T-helper 2 cell (primary cell): Measurements from ENCODE around the gene ERC2.

Experiments
- DNase-seq, 5 experiments: peaks; one replicate each; pipeline versions ENCODE4 v3.0.0 to v3.0.0-alpha.2; 2012 to 2022

Gene ERC2

DNA sequence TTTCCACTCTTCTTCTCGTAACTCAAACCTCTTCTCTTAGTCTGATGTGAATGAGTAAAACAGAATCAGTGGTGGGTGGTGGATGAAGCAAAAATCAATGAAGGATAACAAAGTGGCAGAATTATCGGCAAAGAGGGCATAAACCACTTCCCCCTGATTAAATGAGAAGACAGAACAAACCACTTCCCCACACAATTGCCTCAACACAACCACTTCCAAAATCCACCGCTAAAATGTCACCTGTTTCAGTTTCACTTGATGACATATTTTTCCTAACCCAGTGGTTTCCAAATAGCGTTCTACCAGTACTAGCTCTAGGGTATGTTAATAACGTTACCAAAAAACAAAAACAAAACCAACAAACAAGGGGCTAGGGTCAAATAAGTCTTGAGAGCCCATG lies 502.5 kb downstream of the ERC2 start:
- DNase-seq = peak in 1 of 5 experiments; percentile 76

DNA sequence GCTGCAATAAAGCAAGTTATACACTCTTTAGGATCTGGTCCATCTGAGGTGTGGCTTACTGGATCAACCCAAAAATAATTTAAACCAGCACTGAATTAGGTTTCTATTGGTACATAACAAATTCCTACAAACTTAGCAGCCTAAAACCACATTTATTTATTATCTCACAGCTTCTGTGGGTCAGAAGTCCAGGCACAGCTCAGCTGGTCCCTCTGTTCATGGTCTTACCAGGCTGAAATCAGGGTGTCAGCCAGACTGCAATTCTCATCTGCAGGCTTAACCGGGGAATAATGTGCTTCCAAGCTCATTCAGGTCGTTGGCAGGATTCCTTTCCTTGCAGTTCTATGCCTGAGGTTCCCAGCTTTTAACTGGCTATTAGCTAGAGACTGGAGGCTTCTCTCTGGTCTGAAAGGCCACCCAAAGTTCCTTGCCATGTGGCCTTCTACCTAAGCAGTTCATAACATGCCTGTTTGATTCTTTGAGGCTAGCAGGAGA lies 503.7 kb downstream of the ERC2 start:
- no peak for DNase-seq

DNA sequence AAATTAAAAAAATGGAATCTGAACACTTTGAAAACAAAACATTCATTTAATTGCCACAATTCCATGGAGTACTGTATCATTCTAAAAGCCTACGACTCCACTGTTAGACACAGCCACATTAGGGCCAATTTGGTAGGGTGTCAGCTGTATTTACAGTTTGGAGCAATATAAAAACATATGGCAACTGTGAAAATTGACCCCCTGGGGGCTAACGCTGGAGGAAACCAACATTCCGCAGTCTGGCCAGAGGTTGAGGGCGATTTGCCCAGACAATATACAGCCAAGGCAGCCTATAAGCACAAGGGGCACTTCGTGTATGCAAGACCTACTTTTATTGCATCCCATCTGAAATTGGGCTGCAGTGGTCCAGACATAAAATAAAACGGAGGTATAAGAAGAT lies 504.7 kb downstream of the ERC2 start:
- no peak for DNase-seq

DNA sequence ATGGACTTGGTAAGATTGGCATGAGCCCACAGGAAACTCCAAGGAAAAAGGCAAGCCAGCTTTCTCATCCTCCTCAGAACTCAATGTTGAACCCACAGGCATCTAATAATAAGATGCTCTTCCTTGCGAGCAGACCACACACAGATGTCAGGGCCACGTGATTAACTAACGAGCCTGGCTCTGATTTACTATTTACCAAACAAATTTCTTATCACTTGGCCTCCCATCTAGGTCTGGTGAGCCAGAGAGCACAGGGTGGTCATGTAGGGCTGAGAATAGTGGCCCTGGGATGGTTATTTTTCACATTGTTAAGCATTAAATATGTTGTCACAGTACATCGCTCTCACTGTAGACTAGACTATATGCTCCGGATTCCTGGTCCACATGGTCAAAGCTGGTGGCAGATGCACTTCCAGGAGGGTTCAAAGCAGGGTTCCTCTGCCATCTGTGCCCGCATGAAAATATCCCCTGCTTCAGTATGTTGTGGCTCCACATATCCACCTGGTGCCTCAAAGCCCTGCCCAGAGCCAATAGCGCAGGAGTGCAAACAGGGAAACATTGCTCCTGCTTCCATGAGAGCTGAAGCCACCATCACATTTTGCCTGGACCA lies 508.7 kb downstream of the ERC2 start:
- DNase-seq = no peak

DNA sequence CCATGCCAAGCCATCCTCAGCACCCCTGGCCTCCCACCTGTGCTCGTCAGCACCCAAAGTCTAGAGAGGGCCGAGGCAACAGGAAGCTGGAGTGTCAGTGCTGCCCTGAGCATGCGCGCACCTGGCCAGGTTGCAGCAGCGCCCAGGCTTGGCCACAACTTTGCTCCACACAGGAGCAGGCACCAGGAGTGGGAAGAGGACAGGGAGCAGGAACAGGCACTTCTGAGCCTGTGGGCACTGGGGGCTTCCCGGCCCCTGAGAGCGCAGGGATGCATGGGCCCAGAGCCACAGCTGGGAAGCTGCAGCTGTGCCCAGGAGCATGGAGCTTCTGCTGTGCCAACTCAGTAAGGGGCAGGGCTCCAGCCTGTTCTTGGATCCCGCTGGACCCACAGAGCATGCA lies 509.7 kb downstream of the ERC2 start:
- DNase-seq = no peak

DNA sequence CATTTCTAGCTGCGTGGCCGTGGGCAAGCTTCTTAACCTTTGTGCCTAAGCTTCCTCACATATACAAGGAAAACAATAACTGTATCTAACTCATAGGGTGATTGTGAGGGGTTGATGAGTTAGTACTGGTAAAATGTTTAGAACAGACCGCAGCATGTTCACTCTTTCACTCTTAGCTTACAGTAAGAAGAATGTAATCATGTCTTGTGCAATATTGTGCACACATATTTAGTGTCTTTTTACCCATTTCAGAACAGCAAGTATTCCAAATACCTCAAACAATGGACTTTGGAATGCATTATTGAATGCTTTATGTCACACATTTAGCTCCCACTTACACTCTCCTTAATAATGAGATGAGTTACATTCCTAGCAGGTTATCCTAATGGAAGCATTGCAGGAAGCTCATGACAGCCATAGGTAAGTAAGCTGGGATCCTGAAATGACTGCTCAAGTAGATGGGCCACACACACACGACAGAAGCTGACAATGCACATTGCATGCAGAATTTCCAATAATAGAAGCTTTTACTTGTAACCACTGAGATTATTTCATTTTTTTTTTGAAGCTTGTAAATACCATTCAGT lies 512.3 kb downstream of the ERC2 start:
- no peak for DNase-seq

DNA sequence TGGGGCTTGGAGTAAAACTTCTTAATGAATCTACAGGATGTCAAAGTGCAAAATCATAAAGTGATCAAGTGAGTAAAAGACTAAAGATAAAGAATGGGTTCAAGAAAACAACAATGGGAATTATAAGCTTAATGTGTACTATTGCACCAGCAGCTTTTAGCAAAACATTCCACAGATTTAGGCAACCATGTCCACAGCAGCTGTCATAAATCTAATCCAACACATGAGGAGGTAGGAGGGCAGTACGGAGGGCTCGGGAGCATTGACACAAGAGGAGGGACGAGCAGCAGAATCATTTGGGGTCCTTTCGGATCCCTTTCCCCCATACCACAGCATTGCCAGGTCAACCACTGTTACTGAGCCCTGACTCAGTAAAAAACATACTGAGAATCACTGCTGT lies 516.9 kb downstream of the ERC2 start:
- DNase-seq = no peak

DNA sequence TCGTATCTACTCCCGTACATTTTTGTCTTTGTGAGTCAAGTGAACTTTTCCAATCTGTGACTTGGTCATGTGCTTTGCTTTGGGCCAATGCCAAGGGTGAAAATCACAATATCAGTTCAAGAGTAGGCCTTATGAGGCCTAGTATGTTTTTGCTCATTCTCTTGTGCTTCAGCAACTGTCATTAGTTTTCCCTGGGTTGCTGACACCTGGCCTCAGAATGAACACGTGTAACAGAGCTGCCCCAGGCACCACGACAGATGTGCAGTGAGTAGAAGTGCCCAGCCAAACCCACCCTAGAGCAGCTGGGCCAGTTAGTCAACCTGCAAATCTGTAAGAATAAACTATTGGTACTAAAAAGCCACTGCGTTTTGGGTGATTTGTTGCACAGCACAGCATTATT lies 520.9 kb downstream of the ERC2 start:
- DNase-seq = no peak

DNA sequence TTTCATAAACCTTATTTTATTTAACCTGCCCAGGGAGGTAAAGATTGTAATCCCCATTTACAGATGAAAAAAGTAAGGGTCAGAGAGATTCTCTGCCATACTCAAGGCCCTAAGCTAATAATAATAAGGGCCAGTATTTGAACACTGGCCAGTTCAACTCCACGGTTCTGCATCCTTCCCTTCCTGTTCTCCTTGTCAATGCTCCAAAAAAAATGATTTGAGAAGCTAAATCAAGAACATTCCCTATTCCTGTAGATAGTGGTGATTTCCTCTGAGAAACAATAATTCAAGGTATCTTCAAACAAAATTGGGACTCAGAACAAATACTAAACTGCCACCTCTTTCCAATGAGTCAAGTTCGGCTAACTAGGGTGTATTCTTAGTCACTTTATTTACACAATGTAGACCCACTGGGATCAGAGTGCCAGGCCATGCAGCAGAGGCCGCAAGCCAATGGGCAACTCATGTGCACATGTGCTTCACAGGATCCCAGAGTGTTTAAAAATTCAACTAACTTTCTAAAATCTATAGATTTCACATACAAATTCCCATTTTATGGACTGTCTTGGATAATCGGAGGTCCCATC lies 521.6 kb downstream of the ERC2 start:
- DNase-seq = no peak

DNA sequence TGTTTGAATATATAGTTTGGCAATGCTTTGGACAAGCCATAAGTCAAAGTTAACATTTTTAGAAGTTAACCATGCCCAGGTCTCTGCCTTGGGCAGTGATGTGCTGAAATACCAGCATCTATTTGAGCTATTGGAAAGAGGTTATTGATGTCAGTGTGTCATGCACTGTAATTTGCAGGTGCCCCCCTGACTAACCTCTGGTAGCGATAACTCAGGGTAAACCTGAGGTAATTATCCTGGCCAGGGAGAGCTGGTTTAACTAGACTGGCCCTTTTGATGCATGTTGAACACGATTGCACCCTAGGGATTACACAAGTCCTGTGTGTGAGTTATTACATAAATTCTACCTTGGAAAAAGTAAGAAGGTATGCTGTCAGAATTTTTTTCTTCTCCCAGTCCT lies 525.4 kb downstream of the ERC2 start:
- no peak for DNase-seq

DNA sequence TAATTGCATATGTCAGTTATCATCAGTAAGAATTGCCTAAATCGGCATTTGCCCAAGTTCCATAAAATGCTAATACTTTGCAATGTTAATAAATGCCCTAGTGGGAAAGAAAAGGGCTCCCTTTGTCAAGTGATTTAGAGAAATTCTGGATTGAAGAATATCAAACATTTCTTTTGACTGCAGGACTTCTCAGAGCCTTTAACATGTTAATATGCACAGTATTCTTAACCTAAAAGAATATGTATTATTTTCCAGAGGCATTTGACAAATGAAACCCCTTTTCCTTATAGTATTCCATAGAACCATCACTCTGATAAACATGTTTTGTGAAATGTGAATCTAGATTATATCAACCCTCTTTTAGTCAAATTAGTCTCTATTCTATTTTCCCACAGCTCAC lies 529.0 kb downstream of the ERC2 start:
- DNase-seq = no peak

DNA sequence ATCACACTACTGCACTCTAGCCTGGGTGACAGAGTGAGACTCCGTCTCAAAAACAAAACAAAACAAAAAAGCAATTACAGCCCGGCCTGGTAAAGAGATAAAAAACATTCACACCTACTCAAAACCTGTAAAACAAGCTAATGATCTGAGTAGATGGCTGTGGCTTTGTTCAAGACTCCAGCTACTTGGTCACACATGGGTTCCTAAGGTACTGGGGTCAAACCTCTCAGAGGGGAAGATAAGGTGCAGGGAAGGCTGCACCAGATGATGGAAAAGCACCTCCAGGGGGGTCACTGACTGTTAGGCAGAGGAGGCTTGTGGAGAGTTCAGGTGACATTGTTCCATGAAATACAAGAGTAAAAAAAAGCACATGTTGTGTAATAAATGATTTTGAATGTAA lies 531.0 kb downstream of the ERC2 start:
- DNase-seq = no peak

DNA sequence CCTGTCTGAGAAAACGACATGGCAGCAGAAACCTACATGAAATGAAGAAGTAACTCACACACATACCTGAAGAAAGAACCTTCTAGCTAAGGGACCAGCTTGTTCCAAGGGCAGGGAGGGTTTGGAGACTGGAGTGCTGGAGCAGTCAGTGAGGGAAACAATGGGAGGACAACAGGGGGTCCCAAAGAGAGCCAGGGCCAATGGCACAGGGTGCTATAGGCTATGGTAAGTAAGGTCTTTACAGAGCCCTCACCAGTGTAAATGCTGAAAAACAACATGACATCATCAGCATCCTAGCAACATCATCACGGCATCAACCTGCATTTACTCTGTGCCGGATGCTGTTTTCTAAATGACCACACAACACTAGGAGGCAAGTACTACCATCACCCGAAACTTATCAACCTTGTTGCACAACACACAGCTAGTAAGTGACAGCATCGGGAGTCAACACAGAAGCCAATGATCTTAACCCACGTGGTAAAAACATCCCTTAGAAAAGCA lies 531.7 kb downstream of the ERC2 start:
- DNase-seq = no peak

DNA sequence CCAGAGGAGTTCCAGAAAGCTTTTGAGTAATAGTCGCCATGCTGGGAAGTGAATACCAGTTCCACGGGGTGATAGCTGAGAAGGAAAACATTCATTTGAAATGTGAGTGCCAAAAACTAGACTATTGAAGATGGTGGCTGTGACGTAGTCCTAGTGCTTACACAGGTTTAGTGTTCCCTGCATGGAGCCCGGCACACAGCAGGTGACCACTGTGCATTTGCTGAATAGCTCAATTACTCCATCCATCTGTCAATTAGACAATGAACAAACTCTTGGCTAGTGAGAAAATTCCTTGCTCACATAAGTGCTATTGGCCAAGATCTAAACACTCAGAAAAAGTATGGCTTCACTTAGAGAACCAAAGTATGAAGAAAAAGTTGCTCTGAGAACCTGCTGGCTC lies 533.0 kb downstream of the ERC2 start:
- no peak for DNase-seq

DNA sequence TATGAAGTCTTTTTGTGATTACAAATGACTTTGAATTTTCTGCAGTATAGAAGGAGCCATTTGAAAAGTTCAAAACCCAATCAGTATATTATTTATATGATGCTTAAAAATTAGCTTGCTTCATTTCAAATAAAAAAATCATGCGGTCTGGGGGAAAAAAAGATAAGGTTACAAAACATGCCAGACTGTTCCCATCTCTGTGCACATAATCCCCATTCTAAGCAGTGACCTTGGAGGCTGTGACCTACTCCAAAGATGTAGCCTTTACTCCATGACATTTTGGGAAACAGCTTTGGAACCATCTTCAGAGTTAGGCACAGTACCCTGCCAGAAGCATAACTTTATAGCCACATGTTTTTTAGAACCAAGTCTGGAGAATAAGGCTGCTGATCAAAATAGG lies 533.5 kb downstream of the ERC2 start:
- DNase-seq = no peak

DNA sequence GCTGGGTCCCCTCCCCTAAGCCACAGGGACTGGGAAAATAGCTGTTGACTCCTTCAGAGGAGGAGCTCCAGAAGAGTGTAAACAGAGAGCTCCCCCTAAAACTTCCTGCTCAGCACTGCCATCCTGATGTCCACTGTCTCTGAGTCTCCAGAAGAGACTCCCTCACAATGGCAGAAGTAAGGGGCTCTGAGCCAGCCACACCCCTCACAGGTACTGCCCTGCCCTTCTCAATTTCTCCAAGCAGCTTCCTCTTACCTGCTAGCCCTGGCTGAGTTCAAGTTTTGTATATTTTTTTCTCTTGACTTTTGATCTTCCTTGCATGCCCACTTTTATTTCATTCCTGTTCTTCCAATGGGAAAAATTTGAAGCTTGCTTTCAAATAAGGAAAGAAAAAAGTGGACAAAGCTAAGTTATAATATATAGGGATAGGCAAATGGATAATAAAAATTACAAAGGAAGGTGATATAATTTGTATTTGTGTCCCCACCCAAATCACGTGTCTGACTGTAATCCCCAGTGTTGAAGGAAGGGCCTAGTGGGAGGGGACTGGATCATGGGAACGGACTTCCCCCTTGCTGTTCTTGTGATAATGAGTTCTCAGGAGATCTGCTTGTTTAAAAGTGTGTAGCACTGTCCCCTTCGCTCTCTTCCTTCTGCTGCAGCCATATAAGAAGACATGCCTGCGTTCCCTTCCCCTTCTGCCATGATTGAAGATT lies 539.0 kb downstream of the ERC2 start:
- no peak for DNase-seq

DNA sequence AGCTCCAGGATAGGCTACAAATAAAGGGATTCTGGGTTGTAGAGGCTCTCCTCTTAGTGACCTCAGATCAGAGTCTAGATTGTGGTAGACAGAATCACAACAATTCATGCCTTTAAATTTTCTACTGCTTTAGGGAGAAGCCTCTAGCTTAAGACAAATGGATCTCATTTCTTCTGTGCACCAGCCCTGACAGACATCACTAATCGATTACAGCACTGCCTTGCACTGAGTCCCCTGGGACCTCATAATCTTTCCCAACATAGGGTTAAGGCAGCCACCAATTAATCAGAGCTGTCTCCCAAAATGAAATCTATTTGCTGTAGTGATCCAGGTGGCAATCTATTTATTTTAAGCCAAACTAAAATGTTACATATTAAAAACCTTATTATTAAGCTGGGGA lies 544.6 kb downstream of the ERC2 start:
- no peak for DNase-seq

DNA sequence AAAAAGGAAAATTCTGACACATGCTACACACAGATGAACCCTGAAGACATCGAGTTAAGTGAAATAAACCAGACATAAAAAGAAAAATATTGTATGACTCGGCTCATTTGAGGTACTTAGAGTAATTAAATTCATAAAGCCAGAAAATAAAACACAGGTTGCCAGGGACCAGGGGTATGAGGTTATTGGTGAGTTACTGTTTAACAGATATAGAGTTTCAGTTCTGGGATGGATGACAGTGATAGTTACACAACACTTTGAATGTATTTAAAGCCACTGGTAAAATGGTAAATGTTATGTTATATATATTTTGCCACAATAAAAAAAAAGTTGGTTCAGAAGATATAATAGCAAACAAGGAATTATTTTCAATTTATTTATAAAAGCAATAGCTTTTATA lies 545.1 kb downstream of the ERC2 start:
- DNase-seq = no peak

DNA sequence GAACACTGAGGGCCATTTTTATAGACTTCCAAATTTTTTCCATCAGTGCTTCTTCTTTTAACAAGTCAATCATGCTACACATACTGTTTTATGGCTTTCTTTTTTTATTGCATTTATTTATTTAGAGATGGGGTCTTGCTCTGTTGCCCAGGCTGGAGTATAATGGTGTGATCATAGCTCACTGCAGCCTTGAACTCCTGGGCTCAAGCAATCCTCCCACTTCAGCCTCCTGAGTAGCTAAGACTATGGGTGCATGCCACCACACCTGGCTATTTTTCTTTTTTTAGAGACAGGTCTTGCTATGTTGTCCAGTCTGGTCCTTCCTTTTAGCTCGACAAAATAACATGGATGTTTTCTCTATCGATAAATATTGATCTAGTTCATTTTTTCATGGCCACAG lies 555.4 kb downstream of the ERC2 start:
- no peak for DNase-seq

DNA sequence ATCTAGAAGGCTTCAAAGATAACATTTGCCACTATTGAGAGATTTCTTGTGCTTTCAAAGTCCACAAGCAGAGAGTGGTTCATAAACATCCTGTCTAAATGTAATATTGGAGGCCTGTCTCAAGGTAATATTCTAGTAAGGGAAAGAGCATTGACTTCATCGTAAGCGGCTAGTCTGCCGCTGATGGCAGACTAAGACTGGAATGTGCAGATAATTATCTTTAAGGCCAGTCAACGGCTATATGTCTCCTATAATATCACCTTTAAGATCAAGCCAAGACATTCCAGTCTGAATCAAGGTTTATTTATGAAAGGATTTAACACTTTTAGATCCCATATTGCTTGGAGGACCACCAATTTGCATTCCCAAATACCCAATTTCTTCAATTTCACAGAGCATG lies 557.0 kb downstream of the ERC2 start:
- no peak for DNase-seq

DNA sequence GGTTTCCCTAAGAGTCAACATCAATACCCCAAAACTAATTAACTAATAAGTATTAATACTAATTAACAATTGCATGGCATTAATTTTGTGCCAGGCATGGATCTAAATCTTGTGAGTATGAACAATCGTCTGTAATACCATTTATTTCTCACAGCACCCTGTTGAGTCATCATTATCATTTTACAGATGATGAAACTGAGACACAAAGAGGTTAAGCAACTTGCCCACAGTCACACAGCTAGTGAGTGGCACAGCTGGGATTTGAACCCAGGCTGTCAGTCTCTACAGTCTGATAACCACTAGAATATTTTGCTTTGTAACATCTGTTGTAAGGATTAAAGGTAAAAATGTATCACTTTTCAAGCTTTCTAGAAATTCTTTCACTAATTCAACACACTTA lies 557.7 kb downstream of the ERC2 start:
- no peak for DNase-seq

DNA sequence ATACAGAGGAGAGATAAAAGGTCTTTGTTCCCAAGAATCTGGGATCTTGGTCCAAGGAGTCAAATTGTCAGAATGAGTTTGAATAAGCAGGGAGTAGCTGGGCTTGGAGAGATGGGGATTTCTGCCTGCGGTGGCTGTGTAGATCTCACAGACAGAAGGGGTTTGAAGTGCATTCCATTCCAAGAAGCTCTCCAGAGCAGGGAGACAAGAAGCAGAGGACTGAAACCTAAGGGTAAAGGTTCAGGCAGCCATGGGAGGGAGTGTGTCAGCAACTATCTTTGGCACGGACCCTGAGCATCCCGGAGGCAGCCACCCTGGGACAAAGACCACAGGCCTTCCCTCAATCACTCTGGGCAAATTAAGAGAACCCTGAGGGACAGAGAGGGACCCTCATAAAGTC lies 558.9 kb downstream of the ERC2 start:
- no peak for DNase-seq

DNA sequence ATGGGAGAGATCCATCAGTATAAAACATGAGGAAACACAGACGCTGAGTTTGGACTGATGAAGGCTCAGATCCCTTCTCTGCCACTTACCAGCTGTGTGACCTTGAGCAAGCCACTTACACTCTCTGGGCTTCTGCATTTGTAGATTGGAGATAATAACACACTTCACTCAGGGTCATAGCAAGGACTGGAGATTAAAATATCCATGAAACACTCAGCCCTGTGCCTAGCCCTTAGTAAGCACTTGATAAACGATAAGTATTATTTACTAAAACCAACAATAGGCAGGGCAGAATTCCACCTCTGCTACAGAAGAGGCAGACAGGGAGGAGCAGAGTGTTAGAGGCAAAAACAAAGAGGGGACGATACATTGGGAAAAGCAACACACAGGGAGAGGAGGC lies 560.7 kb downstream of the ERC2 start:
- DNase-seq = no peak

DNA sequence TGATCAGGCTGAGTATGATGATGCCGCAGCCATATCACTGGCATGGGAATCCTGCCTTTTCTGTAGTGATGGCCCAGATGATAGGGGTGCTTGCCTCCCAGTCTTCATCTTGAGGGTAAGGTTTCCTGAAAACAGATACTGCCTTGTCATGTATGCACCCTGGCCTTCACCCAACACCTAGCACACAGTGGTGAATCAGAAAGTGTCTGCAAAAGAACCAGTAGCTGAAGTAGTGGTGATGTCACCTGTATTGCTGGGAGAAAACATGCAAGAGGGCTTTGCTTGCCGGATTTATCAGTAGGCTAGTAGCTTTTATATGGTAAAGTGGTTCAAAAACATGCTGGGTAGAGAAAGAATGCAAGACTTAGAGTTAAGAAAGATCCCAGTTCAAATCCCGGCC lies 561.4 kb downstream of the ERC2 start:
- no peak for DNase-seq
